Heart right ventricle (tissue), 16 donors: ENCODE data around the gene KLK14. TPM values are rescaled to one million over a fixed set of nuclear protein-coding genes. Genes with fewer than 3 reads are reported as not detected.

Source experiments
- ATAC-seq, 8 donors: fragments of 200-7000 bp; cut with Tn5 transposase; one replicate each; pipeline ENCODE4 v1.9.1; 2020; ENCODE audit warnings: mild to moderate bottlenecking in 8 of 8, moderate library complexity in 8 of 8, moderate number of reproducible peaks in 1 of 8
- DNase-seq, 2 donors: peaks; one replicate each; pipeline ENCODE4 v3.0.0-alpha.2; 2020
- H3K27ac ChIP-seq, 10 donors: fragments of 200-600 bp; sonication (generic) in 2 of 10; one replicate each; pipeline versions ENCODE4 v1.5.0 to v1.8.0; 2020 to 2022; ENCODE audit warnings: mild to moderate bottlenecking in 3 of 10
- H3K27me3 ChIP-seq, 7 donors: fragments of 200-600 bp; one replicate each; pipeline ENCODE4 v1.8.0; 2021 to 2022; ENCODE audit warnings: mild to moderate bottlenecking in 2 of 7
- H3K36me3 ChIP-seq, 9 donors: fragments of 200-600 bp; sonication (generic) in 1 of 9; one replicate each; pipeline versions ENCODE4 v1.5.0 to v1.8.0; 2020 to 2022; ENCODE audit warnings: mild to moderate bottlenecking in 2 of 9
- H3K4me1 ChIP-seq, 9 donors: fragments of 200-600 bp; sonication (generic) in 1 of 9; one replicate each; pipeline versions ENCODE4 v1.5.0 to v1.8.0; 2020 to 2022; ENCODE audit warnings: mild to moderate bottlenecking in 4 of 9
- H3K4me3 ChIP-seq, 10 donors: fragments of 200-600 bp; sonication (generic) in 2 of 10; one replicate each; pipeline versions ENCODE4 v1.5.0 to v1.8.0; 2020 to 2022; ENCODE audit warnings: mild to moderate bottlenecking in 7 of 10, moderate library complexity in 2 of 10
- H3K9me3 ChIP-seq, 11 donors: fragments of 200-600 bp in 10 of 11; sonication (generic) in 2 of 11; one replicate each; pipeline versions ENCODE4 v1.5.0 to v1.8.0; 2013 to 2022; ENCODE audit warnings: mild to moderate bottlenecking in 2 of 11, control low read depth in 1 of 11, moderate library complexity in 1 of 11
- CTCF ChIP-seq, 9 donors: fragments of 200-600 bp; sonication (generic) in 2 of 9; IDR thresholded peaks; one replicate each; pipeline versions ENCODE4 v1.5.0 to v1.8.0; 2021 to 2022; ENCODE audit warnings: antibody characterized with exemption in 9 of 9, mild to moderate bottlenecking in 5 of 9, moderate library complexity in 1 of 9
- WGBS, 2 donors: extraction: QIAGEN DNeasy Blood & Tissue Kit; methylation state at CpG; one replicate each; pipeline ENCODE4 v1.1.7; 2013; ENCODE audit warnings: inconsistent platforms in 1 of 2; 5-methylcytosine and 5-hydroxymethylcytosine counted together
- intact Hi-C, 10 donors: fragments of 100-400 bp; cut with DNase I; formaldehyde crosslinking; loops; one replicate each; pipeline versions ENCODE4 v1.11.1 to v1.14.2; 2022
- polyA plus RNA-seq, 2 donors: library from polyadenylated mRNA; stranded (reverse); fragments of 200-250 nt; gene quantifications; one replicate each; pipeline ENCODE4 v1.2.3, GENCODE V29; 2013
- total RNA-seq, 10 donors: library from RNA; stranded (reverse); fragmentation: NEBNext Ultra II Directional in 3 of 10; extraction: Animal tissue kit (Norgen Biotek cat#: 25700) in 3 of 10; gene quantifications; one replicate each; pipeline versions ENCODE4 v1.2.1 to v1.2.4, GENCODE V29; 2021 to 2023
- donor health status: Arrhythmogenic right ventricular cardiomyopathy.
- donor health status: ischemic (EF 13 %, LVEDD 7.1; RV severe dilation, severe dysfunction).
- donor health status: healthy with polysubstance abuse.
- donor health status: DM: no; HTN: yes; CAD: no.
- donor health status: DM: no; HTN: no; CAD: no.
- donor health status: ischemic (EF 25% LVEDD 6.9; RV normal size, moderate dysfunction).
- donor health status: ischemic (EF 25% LVEDD 5.7; RV mildly dilated, moderate dysfunction).
- donor health status: healthy.
- donor health status: DM: yes; HTN: yes; CAD: no.
- donor health status: Ischemic cardiomyopathy.
- donor health status: ischemic (EF 35%, LVEDD 5.7; RV mildly dilated, moderate dysfunction).
- donor health status: nonischemic (EF 11% LVEDD 7.7; RV severe dilation, severe dysfunction).
- donor health status: DM: yes; HTN: yes; CAD: no.
- donor health status: PGD.
- donor health status: ischemic (EF 29% LVEDD 5.4; RV normal size, mild dysfunction).
- donor health status: nonischemic (EF 23%, LVEDD 6.1; RV moderate dilation, normal function).

KLK14 gene
- total and polyA plus RNA-seq, 12 donors = 0.20 to 1.2 (median 0.48) TPM; not detected in 4

- 43 to 54% methylated on average over 4 of the region's 4 CpGs for WGBS, 2 donors
- TF ChIP-seq CTCF (IDR thresholded peaks at IDR 0.05) = no peak
- Histone ChIP-seq H3K27me3 (peaks cover 0 to 35% (median 6%) of the 10 kb centered on the region in 7 donors), H3K36me3 (peaks cover 0 to 17% (median 0%) of the 10 kb centered on the region in 9 donors), H3K9me3 (no peaks in the 10 kb centered on the region), H3K4me1 (peaks cover 0 to 86% (median 11%) of the 10 kb centered on the region in 9 donors), H3K27ac (peak overlapping the region in 5 of 10 donors; percentile 22 to 94 (median 40)), H3K4me3 (peak overlapping the region in 1 of 10 donors; percentile 55)
- intact Hi-C loops = no loop called here
- DNase-seq = peak in 1 of 2 donors; percentile 40
- peak in 7 of 8 donors; percentile 32 to 63 (median 52) for ATAC-seq
These were observed 45.1 kb upstream of the KLK14 start for GRCh38 chr19:51127755-51128154.

GRCh38 chr19:51127032-51127431 is 44.3 kb upstream of the KLK14 start:
- Histone ChIP-seq H3K9me3 (no peaks in the 10 kb centered on the region), H3K4me1 (peaks cover 0 to 86% (median 10%) of the 10 kb centered on the region in 9 donors), H3K36me3 (peaks cover 0 to 17% (median 0%) of the 10 kb centered on the region in 9 donors), H3K4me3 (peak overlapping the region in 2 of 10 donors; percentile 6 to 55), H3K27ac (peak overlapping the region in 5 of 10 donors; percentile 19 to 94 (median 34)), H3K27me3 (peaks cover 0 to 38% (median 6%) of the 10 kb centered on the region in 7 donors)
- ATAC-seq (no peak), DNase-seq (no peak)
- no peak for TF ChIP-seq CTCF (IDR thresholded peaks at IDR 0.05)
- intact Hi-C loops = no loop called here
- WGBS, 2 donors = 62 to 70% methylated on average over 6 of the region's 6 CpGs

- TF ChIP-seq CTCF (IDR thresholded peaks at IDR 0.05) = no peak
- no peak for ATAC-seq
These were observed 42.9 kb upstream of the KLK14 start for GRCh38 chr19:51125421-51126075.

GRCh38 chr19:51124729-51125128 is 42.0 kb upstream of the KLK14 start, which contains the start of gene SIGLEC9:
Gene SIGLEC9, plus strand, starts transcription at chr19:51124906. Its CDS starts 69 bp downstream, at chr19:51124975.
- peak; percentile 38 to 61 for DNase-seq
- peak within 1 kb of the TSS in 7 of 10 donors; percentile 30 to 94 (median 34) for H3K27ac ChIP-seq
- peaks cover 0 to 29% (median 6%) of the 10 kb centered on the region in 7 donors for H3K27me3 ChIP-seq
- H3K4me1 ChIP-seq = peaks cover 0 to 86% (median 6%) of the 10 kb centered on the region in 9 donors
- ATAC-seq = peak; percentile 31 to 48 (median 45)
- H3K9me3 ChIP-seq = no peaks in the 10 kb centered on the region
- H3K36me3 ChIP-seq = peaks cover 0 to 6% (median 0%) of the 10 kb centered on the region in 9 donors
- no peak for TF ChIP-seq CTCF (IDR thresholded peaks at IDR 0.05)
- 55% methylated on average over 14 of the region's 14 CpGs for WGBS, 2 donors
- peak within 1 kb of the TSS in 6 of 10 donors; percentile 5 to 55 (median 14) for H3K4me3 ChIP-seq
- intact Hi-C loops = no loop called here

More at GRCh38 chr19:51125421-51126075, 42.9 kb upstream of the KLK14 start:
- Histone ChIP-seq H3K4me3 (peak overlapping the region in 6 of 10 donors; percentile 5 to 55 (median 14)), H3K27ac (peak overlapping the region in 6 of 10 donors; percentile 26 to 94 (median 31)), H3K36me3 (peaks cover 0 to 14% (median 0%) of the 10 kb centered on the region in 9 donors), H3K27me3 (peaks cover 0 to 32% (median 6%) of the 10 kb centered on the region in 7 donors), H3K4me1 (peaks cover 0 to 86% (median 6%) of the 10 kb centered on the region in 9 donors), H3K9me3 (no peaks in the 10 kb centered on the region)
- DNase-seq = no peak
- intact Hi-C loops = no loop called here
- WGBS, 2 donors = 90 to 93% methylated on average over 16 of the region's 16 CpGs
